Measurements from ENCODE around the gene PPP6R2. TPM values are rescaled to one million over a fixed set of nuclear protein-coding genes. Genes with fewer than 3 reads are reported as not detected.
"Not testable (repeated sequence)": the region's sequence is repeated elsewhere in the genome, so short reads cannot be mapped to it uniquely, and the experiment has no call there.

Gene PPP6R2
- total RNA-seq, 1 donor from 2014 or later = 45.2 TPM

GRCh38 chr22:50318698-50319411 lies 24.3 kb upstream of the PPP6R2 start:
- DNase-seq (ENCODE audit: low read depth) = no peak
- H3K27me3 ChIP-seq (ENCODE audit: control insufficient read depth, insufficient read depth, low read length) = peaks cover 3% of the 10 kb centered on the region
- no peak for TF ChIP-seq CTCF (IDR thresholded peaks at IDR 0.05; ENCODE audit: insufficient read depth, low read length, poor library complexity, severe bottlenecking)
- no peaks in the 10 kb centered on the region for H3K36me3 ChIP-seq (ENCODE audit: control insufficient read depth, insufficient read depth, low read length)
- H3K4me3 ChIP-seq (ENCODE audit: low read depth, low read length) = no peak overlapping the region

GRCh38 chr22:50319503-50319951 lies 23.6 kb upstream of the PPP6R2 start:
- no peak for TF ChIP-seq CTCF (IDR thresholded peaks at IDR 0.05; ENCODE audit: insufficient read depth, low read length, poor library complexity, severe bottlenecking)

GRCh38 chr22:50320116-50320515 lies 23.0 kb upstream of the PPP6R2 start:
- no peak overlapping the region for H3K4me3 ChIP-seq (ENCODE audit: low read depth, low read length)
- no peak for TF ChIP-seq CTCF (IDR thresholded peaks at IDR 0.05; ENCODE audit: insufficient read depth, low read length, poor library complexity, severe bottlenecking)
- H3K27me3 ChIP-seq (ENCODE audit: control insufficient read depth, insufficient read depth, low read length) = peaks cover 3% of the 10 kb centered on the region
- DNase-seq (ENCODE audit: low read depth) = no peak
- no peaks in the 10 kb centered on the region for H3K36me3 ChIP-seq (ENCODE audit: control insufficient read depth, insufficient read depth, low read length)

More at GRCh38 chr22:50319503-50319951, 23.6 kb upstream of the PPP6R2 start:
- no peaks in the 10 kb centered on the region for H3K36me3 ChIP-seq (ENCODE audit: control insufficient read depth, insufficient read depth, low read length)
- peaks cover 3% of the 10 kb centered on the region for H3K27me3 ChIP-seq (ENCODE audit: control insufficient read depth, insufficient read depth, low read length)
- no peak overlapping the region for H3K4me3 ChIP-seq (ENCODE audit: low read depth, low read length)
- DNase-seq (ENCODE audit: low read depth) = no peak

- TF ChIP-seq CTCF (IDR thresholded peaks at IDR 0.05; ENCODE audit: insufficient read depth, low read length, poor library complexity, severe bottlenecking) = no peak
- Histone ChIP-seq H3K4me3 (ENCODE audit: low read depth, low read length) (no peak overlapping the region), H3K36me3 (ENCODE audit: control insufficient read depth, insufficient read depth, low read length) (no peaks in the 10 kb centered on the region), H3K27me3 (ENCODE audit: control insufficient read depth, insufficient read depth, low read length) (peaks cover 3% of the 10 kb centered on the region)
- no peak for DNase-seq (ENCODE audit: low read depth)
Observed at GRCh38 chr22:50320671-50321325, 22.3 kb upstream of the PPP6R2 start.

- DNase-seq (ENCODE audit: low read depth); H3K4me3 ChIP-seq (ENCODE audit: low read depth, low read length); H3K36me3 ChIP-seq (ENCODE audit: control insufficient read depth, insufficient read depth, low read length); H3K27me3 ChIP-seq (ENCODE audit: control insufficient read depth, insufficient read depth, low read length): not testable (repeated sequence)
Observed at GRCh38 chr22:50322382-50323104, 20.6 kb upstream of the PPP6R2 start.

- Histone ChIP-seq H3K4me3 (ENCODE audit: low read depth, low read length) (no peak overlapping the region), H3K27me3 (ENCODE audit: control insufficient read depth, insufficient read depth, low read length) (peaks cover 2% of the 10 kb centered on the region), H3K36me3 (ENCODE audit: control insufficient read depth, insufficient read depth, low read length) (no peaks in the 10 kb centered on the region)
- no peak for TF ChIP-seq CTCF (IDR thresholded peaks at IDR 0.05; ENCODE audit: insufficient read depth, low read length, poor library complexity, severe bottlenecking)
- no peak for DNase-seq (ENCODE audit: low read depth)
Observed at GRCh38 chr22:50323900-50324299, 19.2 kb upstream of the PPP6R2 start.

Data from kidney epithelial cell (primary cell).